MM.1S (cell line): ENCODE measurements around the gene EVI5L.

Experiments used
- EZH2 ChIP-seq: fragments of 300-600 bp; sonication (generic); optimal IDR thresholded peaks from 2 replicates; pipeline ENCODE3; 2017; ENCODE audit warnings: low read depth, mild to moderate bottlenecking, antibody characterized with exemption, low read length, mixed read lengths
- EZH2phosphoT487 ChIP-seq: fragments of 300-600 bp; sonication (generic); IDR thresholded peaks from 2 replicates; pipeline ENCODE4 v1.6.1; 2018; ENCODE audit warnings: antibody characterized with exemption, low read length
- TF ChIP-seq, protein P1 (sequence below): fragments of 300-600 bp; sonication (generic); IDR thresholded peaks from 2 replicates; pipeline ENCODE4 v1.5.1; 2016; ENCODE audit warnings: antibody characterized with exemption, low read length, mixed read lengths

DNA sequence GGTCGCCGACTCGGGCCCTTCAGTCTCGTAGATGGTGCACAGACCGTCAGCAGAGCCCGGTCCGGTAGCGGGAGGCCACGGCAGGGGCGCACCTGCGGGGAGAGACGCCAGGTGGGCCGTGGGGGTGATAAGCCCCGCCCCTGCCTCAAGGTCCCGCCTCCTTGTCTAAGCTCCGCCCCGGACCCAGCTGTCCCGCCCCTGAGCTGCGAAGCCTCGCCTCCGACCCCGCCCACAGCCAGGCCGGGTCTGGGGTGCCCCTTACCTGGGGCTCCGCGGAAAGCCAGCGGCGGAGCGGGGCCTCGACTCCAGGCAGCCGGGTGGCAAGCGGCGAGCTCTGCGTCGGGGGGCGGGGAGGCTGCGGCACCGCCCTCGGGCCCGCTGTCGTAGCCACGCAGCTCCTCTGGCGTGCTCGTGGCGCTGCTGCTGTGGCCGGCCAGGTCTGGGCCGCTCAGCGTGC lies 39.5 kb downstream of the EVI5L start:
- TF ChIP-seq, protein P1, sequence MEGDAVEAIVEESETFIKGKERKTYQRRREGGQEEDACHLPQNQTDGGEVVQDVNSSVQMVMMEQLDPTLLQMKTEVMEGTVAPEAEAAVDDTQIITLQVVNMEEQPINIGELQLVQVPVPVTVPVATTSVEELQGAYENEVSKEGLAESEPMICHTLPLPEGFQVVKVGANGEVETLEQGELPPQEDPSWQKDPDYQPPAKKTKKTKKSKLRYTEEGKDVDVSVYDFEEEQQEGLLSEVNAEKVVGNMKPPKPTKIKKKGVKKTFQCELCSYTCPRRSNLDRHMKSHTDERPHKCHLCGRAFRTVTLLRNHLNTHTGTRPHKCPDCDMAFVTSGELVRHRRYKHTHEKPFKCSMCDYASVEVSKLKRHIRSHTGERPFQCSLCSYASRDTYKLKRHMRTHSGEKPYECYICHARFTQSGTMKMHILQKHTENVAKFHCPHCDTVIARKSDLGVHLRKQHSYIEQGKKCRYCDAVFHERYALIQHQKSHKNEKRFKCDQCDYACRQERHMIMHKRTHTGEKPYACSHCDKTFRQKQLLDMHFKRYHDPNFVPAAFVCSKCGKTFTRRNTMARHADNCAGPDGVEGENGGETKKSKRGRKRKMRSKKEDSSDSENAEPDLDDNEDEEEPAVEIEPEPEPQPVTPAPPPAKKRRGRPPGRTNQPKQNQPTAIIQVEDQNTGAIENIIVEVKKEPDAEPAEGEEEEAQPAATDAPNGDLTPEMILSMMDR: peak; percentile 1; the same call in 1 of the 2 replicates
- TF ChIP-seq EZH2phosphoT487 (no peak), EZH2 (no peak)
